Astrocyte of the cerebellum (primary cell): ENCODE results near the gene FICD.

Experiments
- DNase-seq: peaks from one replicate; pipeline ENCODE4 v3.0.0-alpha.2; 2011; ENCODE audit warnings: low read depth
- H3K4me3 ChIP-seq: 2 replicates; pipeline ENCODE4 v1.5.1; 2011; ENCODE audit warnings: mild to moderate bottlenecking, low read depth, low read length, moderate library complexity
- CTCF ChIP-seq: IDR thresholded peaks from 2 replicates; pipeline ENCODE4 v1.5.1; 2012; ENCODE audit warnings: low read length, low read depth, moderate library complexity, mild to moderate bottlenecking; ENCODE audit errors: missing control alignments
- in situ Hi-C: cut with HindIII; loops from 2 replicates; pipeline ENCODE4 v1.10.0; 2017; ENCODE audit warnings: low sequenced_read_pairs

FICD gene

GRCh38 chr12:108498136-108498535 is 16.9 kb upstream of the FICD start:
- no peak overlapping the region for H3K4me3 ChIP-seq
- in situ Hi-C loops = no loop called here
- no peak for DNase-seq
- no peak for TF ChIP-seq CTCF

GRCh38 chr12:108502922-108503321 is 12.2 kb upstream of the FICD start:
- in situ Hi-C loops = no loop called here
- no peak for DNase-seq
- H3K4me3 ChIP-seq = no peak overlapping the region
- no peak for TF ChIP-seq CTCF

DNA sequence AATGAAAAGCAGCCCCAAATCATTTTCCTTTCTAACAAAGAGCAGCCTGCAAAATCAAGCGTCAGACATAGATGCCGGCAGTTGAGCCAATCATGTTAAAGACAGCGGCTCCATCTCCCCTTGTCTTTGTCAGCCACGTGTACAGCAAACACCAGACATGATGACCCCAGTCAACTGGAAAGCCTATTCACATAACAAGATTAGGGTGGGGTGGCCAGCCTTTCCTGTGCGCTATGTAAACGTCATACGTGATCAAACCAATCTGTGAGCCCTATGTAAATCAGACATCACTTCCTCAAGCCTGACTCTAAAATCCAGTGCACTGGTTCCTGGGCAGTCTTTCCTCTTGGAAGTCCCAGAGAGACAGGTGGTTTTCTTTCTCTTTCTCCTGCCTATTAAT is 9.9 kb upstream of the FICD start:
- no peak overlapping the region for H3K4me3 ChIP-seq
- in situ Hi-C loops = no loop called here
- no peak for TF ChIP-seq CTCF
- no peak for DNase-seq

DNA sequence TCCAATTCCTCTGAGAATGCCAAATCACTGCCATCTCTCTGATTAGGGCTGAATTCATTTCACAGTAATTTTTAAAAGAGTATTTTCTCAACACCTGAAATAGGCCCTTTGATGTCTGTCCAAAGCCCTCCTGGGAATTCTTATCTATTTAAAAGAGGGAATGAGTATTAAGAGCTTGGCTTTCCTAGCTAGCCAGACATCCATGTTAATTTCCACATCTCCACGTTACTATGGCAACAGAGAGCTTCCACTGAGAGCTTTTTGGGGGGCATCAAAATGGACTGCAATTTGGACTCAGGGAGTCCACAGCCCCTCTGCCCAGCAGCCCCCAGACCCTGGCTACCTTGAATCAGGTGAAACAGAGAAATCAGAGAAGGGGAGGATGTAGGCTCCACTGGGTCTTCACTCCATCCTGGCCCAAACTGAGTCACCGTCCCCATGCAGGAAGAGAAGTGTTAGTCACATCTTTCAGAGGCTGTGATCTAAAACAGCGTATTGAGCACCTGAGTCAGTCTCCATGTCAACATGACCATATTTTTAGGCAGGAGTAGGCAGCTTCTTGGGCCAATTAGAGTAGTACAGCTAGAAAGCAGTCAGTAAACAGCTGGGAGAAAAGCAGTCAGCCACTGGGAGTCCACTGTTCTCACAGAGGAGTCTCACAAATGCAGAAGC is 7.0 kb upstream of the FICD start:
- H3K4me3 ChIP-seq = no peak overlapping the region
- in situ Hi-C loops = no loop called here
- no peak for TF ChIP-seq CTCF
- DNase-seq = no peak

- H3K4me3 ChIP-seq = no peak overlapping the region
- no peak for TF ChIP-seq CTCF
- DNase-seq = no peak
- in situ Hi-C loops = no loop called here
Measured at GRCh38 chr12:108509806-108510205, 5.3 kb upstream of the FICD start.

GRCh38 chr12:108510836-108511235 is 4.2 kb upstream of the FICD start:
- in situ Hi-C loops = no loop called here
- no peak overlapping the region for H3K4me3 ChIP-seq
- DNase-seq = no peak
- TF ChIP-seq CTCF = no peak
